ENCODE measurements around the gene GPC3. TPM values are rescaled to one million over a fixed set of nuclear protein-coding genes. Genes with fewer than 3 reads are reported as not detected.

GPC3 gene
- polyA plus RNA-seq, 3 donors, result not detected

DNA sequence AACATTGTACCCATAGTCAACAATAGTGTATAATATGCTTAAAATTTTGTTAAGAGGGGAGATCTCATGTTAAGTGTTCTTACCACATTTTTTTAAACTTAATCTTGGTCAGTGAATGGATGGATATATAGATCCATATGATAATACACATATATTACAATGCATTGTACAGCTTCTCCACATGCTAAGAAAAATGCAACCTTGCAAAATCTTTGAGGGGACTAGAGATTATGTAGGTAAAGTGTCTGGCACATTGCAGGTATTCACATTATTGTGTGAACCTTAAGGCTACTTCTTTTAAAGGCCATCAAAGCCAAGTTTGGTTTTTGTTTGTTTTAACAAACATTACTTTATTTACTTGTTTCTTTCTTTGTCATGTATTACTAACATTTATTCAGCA lies 10.4 kb upstream of the GPC3 start:
- intact Hi-C loops (cut with micrococcal nuclease), result no loop called here
- Mint-ChIP-seq H3K27me3 (ENCODE audit: low read depth in 3 of 3) (peaks cover 0 to 26% (median 9%) of the 10 kb centered on the region in 3 donors), H3K27ac (no peak overlapping the region), H3K4me3 (no peak overlapping the region), H3K4me1 (no peaks in the 10 kb centered on the region), H3K9me3 (peaks cover 0 to 4% (median 0%) of the 10 kb centered on the region in 7 donors), H3K36me3 (no peaks in the 10 kb centered on the region)
- H3K36me3 ChIP-seq (replicated peaks in 1 of 2; ENCODE audit: control insufficient read depth in 1 of 2, insufficient read depth in 2 of 2, low read length in 2 of 2), result no peaks in the 10 kb centered on the region
- no peaks in the 10 kb centered on the region for H3K9me3 ChIP-seq (replicated peaks in 1 of 2; ENCODE audit: control insufficient read depth in 1 of 2, insufficient read depth in 1 of 2, low read length in 2 of 2)
- no peaks in the 10 kb centered on the region for H3K79me2 ChIP-seq (ENCODE audit: insufficient read depth, low read length)
- H2AFZ ChIP-seq (ENCODE audit: insufficient read depth, low read depth, low read length, poor library complexity, severe bottlenecking), result no peak overlapping the region
- no peak for DNase-seq
- no peaks in the 10 kb centered on the region for H3K4me1 ChIP-seq (ENCODE audit: control insufficient read depth in 1 of 2, insufficient read depth in 2 of 2, low read length in 2 of 2)
- H3K4me2 ChIP-seq (replicated peaks; ENCODE audit: extremely low read depth, low read length, poor library complexity, severe bottlenecking), result no peak overlapping the region
- H3K9ac ChIP-seq (ENCODE audit: insufficient read depth, low read length, poor library complexity, severe bottlenecking), result no peak overlapping the region
- H4K20me1 ChIP-seq (ENCODE audit: insufficient read depth, low read length), result no peaks in the 10 kb centered on the region
- H3K27ac ChIP-seq (ENCODE audit: low read depth in 1 of 2, low read length in 2 of 2), result no peak overlapping the region
- H3K4me3 ChIP-seq (replicated peaks in 1 of 3; ENCODE audit: low read depth in 2 of 3, low read length in 3 of 3), result no peak overlapping the region
- no peaks in the 10 kb centered on the region for H3K27me3 ChIP-seq (ENCODE audit: control insufficient read depth in 2 of 2, insufficient read depth in 2 of 2, low read length in 2 of 2)
- TF ChIP-seq, protein P1, sequence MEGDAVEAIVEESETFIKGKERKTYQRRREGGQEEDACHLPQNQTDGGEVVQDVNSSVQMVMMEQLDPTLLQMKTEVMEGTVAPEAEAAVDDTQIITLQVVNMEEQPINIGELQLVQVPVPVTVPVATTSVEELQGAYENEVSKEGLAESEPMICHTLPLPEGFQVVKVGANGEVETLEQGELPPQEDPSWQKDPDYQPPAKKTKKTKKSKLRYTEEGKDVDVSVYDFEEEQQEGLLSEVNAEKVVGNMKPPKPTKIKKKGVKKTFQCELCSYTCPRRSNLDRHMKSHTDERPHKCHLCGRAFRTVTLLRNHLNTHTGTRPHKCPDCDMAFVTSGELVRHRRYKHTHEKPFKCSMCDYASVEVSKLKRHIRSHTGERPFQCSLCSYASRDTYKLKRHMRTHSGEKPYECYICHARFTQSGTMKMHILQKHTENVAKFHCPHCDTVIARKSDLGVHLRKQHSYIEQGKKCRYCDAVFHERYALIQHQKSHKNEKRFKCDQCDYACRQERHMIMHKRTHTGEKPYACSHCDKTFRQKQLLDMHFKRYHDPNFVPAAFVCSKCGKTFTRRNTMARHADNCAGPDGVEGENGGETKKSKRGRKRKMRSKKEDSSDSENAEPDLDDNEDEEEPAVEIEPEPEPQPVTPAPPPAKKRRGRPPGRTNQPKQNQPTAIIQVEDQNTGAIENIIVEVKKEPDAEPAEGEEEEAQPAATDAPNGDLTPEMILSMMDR (IDR thresholded peaks at IDR 0.05), result no peak

DNA sequence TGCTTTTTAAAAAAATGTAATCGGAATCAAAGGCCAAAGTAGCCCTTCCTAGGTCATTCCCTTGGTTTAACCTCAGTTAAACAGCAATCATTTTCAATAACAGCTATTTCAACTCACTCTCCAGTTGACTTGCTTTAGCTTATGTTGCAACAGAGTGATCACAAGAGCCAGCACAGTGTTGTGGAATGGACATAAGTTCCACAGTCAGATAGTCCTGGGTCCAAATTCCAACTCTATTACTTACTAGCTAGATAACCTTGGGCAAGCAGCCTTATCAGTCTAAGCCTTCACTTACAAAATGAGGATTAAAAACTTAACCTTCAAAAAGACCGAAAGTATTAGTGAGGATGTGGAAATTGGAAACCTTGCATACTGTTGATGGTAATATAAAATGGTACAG lies 9.2 kb upstream of the GPC3 start:
- no CpG with 5 or more reads among the region's 2 CpGs for WGBS (ENCODE audit: insufficient coverage)
- TF ChIP-seq, protein P1 (IDR thresholded peaks at IDR 0.05), result no peak
- H3K27me3 Mint-ChIP-seq (ENCODE audit: low read depth in 3 of 3), result peaks cover 0 to 23% (median 10%) of the 10 kb centered on the region in 3 donors
- no peaks in the 10 kb centered on the region for H4K20me1 ChIP-seq (ENCODE audit: insufficient read depth, low read length)
- no peak for DNase-seq
- H3K36me3 Mint-ChIP-seq, result no peaks in the 10 kb centered on the region
- H3K9me3 Mint-ChIP-seq, result peaks cover 0 to 4% (median 0%) of the 10 kb centered on the region in 7 donors
- H3K9me3 ChIP-seq (replicated peaks in 1 of 2; ENCODE audit: control insufficient read depth in 1 of 2, insufficient read depth in 1 of 2, low read length in 2 of 2), result no peaks in the 10 kb centered on the region
- H3K9ac ChIP-seq (ENCODE audit: insufficient read depth, low read length, poor library complexity, severe bottlenecking), result no peak overlapping the region
- intact Hi-C loops (cut with micrococcal nuclease), result no loop called here
- no peaks in the 10 kb centered on the region for H3K36me3 ChIP-seq (replicated peaks in 1 of 2; ENCODE audit: control insufficient read depth in 1 of 2, insufficient read depth in 2 of 2, low read length in 2 of 2)
- H2AFZ ChIP-seq (ENCODE audit: insufficient read depth, low read depth, low read length, poor library complexity, severe bottlenecking), result no peak overlapping the region
- no peaks in the 10 kb centered on the region for H3K4me1 Mint-ChIP-seq
- no peak overlapping the region for H3K4me3 Mint-ChIP-seq
- H3K4me1 ChIP-seq (ENCODE audit: control insufficient read depth in 1 of 2, insufficient read depth in 2 of 2, low read length in 2 of 2), result no peaks in the 10 kb centered on the region
- peak overlapping the region in 1 of 7 donors; percentile 12 for H3K27ac Mint-ChIP-seq
- H3K27me3 ChIP-seq (ENCODE audit: control insufficient read depth in 2 of 2, insufficient read depth in 2 of 2, low read length in 2 of 2), result no peaks in the 10 kb centered on the region
- H3K4me3 ChIP-seq (replicated peaks in 1 of 3; ENCODE audit: low read depth in 2 of 3, low read length in 3 of 3), result no peak overlapping the region
- H3K79me2 ChIP-seq (ENCODE audit: insufficient read depth, low read length), result no peaks in the 10 kb centered on the region
- H3K27ac ChIP-seq (ENCODE audit: low read depth in 1 of 2, low read length in 2 of 2), result no peak overlapping the region
- H3K4me2 ChIP-seq (replicated peaks; ENCODE audit: extremely low read depth, low read length, poor library complexity, severe bottlenecking), result no peak overlapping the region
